Measurements from ENCODE around the gene LMTK3.
"Not testable (repeated sequence)": the region's sequence is repeated elsewhere in the genome, so short reads cannot be mapped to it uniquely, and the experiment has no call there.

LMTK3 gene

GRCh38 chr19:48540110-48540509 lies 28.5 kb upstream of the LMTK3 start:
- no peak for DNase-seq (ENCODE audit: low spot score)

GRCh38 chr19:48539503-48540096 lies 28.0 kb upstream of the LMTK3 start:
- peak; percentile 81 for DNase-seq (ENCODE audit: low spot score)

- not testable (repeated sequence) for DNase-seq (ENCODE audit: low spot score)
Measured at GRCh38 chr19:48538057-48538456, 26.4 kb upstream of the LMTK3 start.

- no peak for DNase-seq (ENCODE audit: low spot score)
Measured at GRCh38 chr19:48537541-48537940, 25.9 kb upstream of the LMTK3 start.

- no peak for DNase-seq (ENCODE audit: low spot score)
Measured at GRCh38 chr19:48533770-48534169, 22.1 kb upstream of the LMTK3 start.

GRCh38 chr19:48530770-48531169 lies 19.1 kb upstream of the LMTK3 start:
- no peak for DNase-seq (ENCODE audit: low spot score)

GRCh38 chr19:48530066-48530720 lies 18.6 kb upstream of the LMTK3 start:
- no peak for DNase-seq (ENCODE audit: low spot score)

- DNase-seq (ENCODE audit: low spot score), result no peak
Measured at GRCh38 chr19:48529156-48529555, 17.5 kb upstream of the LMTK3 start.

GRCh38 chr19:48524732-48525131 lies 13.1 kb upstream of the LMTK3 start:
- DNase-seq (ENCODE audit: low spot score), result no peak

- no peak for DNase-seq (ENCODE audit: low spot score)
Measured at GRCh38 chr19:48524221-48524620, 12.6 kb upstream of the LMTK3 start.

GRCh38 chr19:48520134-48520533 lies 8.5 kb upstream of the LMTK3 start:
- DNase-seq (ENCODE audit: low spot score), result no peak

GRCh38 chr19:48519426-48519825 lies 7.8 kb upstream of the LMTK3 start:
- peak; percentile 47 for DNase-seq (ENCODE audit: low spot score)

- DNase-seq (ENCODE audit: low spot score), result no peak
Measured at GRCh38 chr19:48518207-48518606, 6.6 kb upstream of the LMTK3 start.

- no peak for DNase-seq (ENCODE audit: low spot score)
Measured at GRCh38 chr19:48516536-48516935, 4.9 kb upstream of the LMTK3 start.

- DNase-seq (ENCODE audit: low spot score), result no peak
Measured at GRCh38 chr19:48514123-48514458, 2.5 kb upstream of the LMTK3 start.

- DNase-seq (ENCODE audit: low spot score), result peak; percentile 90
Measured at GRCh38 chr19:48513289-48514122, 1.9 kb upstream of the LMTK3 start.

GRCh38 chr19:48512504-48513288 lies 1.1 kb upstream of the LMTK3 start:
- no peak for DNase-seq (ENCODE audit: low spot score)

GRCh38 chr19:48511321-48511731 lies 309 bp downstream of the LMTK3 start:
- DNase-seq (ENCODE audit: low spot score), result no peak

GRCh38 chr19:48510421-48511268 lies 990 bp downstream of the LMTK3 start:
- peak; percentile 60 for DNase-seq (ENCODE audit: low spot score)

- DNase-seq (ENCODE audit: low spot score), result peak; percentile 54
Measured at GRCh38 chr19:48509467-48510194, 2.0 kb downstream of the LMTK3 start.
